A549 (cell line): Measurements from ENCODE around the gene NEK7. TPM values are rescaled to one million over a fixed set of nuclear protein-coding genes. Genes with fewer than 3 reads are reported as not detected.
A peak's percentile ranks its signal among the peaks of the same experiment; 100 is the strongest.

Experiments
- ATAC-seq, 2 experiments: fragments of 200-7000 bp in 1 of 2; fragments of >200 bp in 1 of 2; cut with Nextera tagmentation in 1 of 2; cut with Tn5 transposase in 1 of 2; 3 replicates each; pipeline versions ENCODE4 v1.8.0 to v1.9.1; 2018 to 2020; ENCODE audit warnings: mild to moderate bottlenecking in 1 of 2, moderate library complexity in 1 of 2
- CTCF ChIA-PET: fragments of 300-600 bp; sonication (Branson Sonifier 250); formaldehyde crosslinking; extraction: SDS; loops from one replicate; lab custom pipeline; 2021; ENCODE audit warnings: antibody characterized with exemption, inconsistent platforms; lab: Yijun Ruan, JAX
- POLR2A ChIA-PET: fragments of 350-600 bp; formaldehyde crosslinking; extraction: SDS; loops from one replicate; lab custom pipeline; 2021; ENCODE audit warnings: antibody characterized with exemption, inconsistent platforms; lab: Yijun Ruan, JAX
- DNase-seq, 2 experiments: peaks; one replicate each; pipeline versions ENCODE4 v3.0.0 to v3.0.0-alpha.2; 2011 to 2016; ENCODE audit warnings: low read depth in 1 of 2, low spot score in 1 of 2
- FAIRE-seq: peaks from 2 replicates; lab custom pipeline; 2011; peaks lifted over from hg19 to GRCh38; lab: Jason Lieb, UNC
- H3K27ac ChIP-seq, 2 experiments: fragments of >200 bp; sonication (Bioruptor Twin); formaldehyde crosslinking; 3 replicates each; pipeline ENCODE4 v1.5.1; 2016 to 2017
- H3K4me1 ChIP-seq: fragments of >200 bp; sonication (Bioruptor Twin); formaldehyde crosslinking; 3 replicates; pipeline ENCODE4 v1.6.1; 2016
- H3K4me2 ChIP-seq: fragments of >200 bp; sonication (Bioruptor Twin); formaldehyde crosslinking; 3 replicates; pipeline ENCODE4 v1.6.1; 2016
- H3K4me3 ChIP-seq: fragments of >200 bp; sonication (Bioruptor Twin); formaldehyde crosslinking; 3 replicates; pipeline ENCODE4 v1.5.1; 2016
- H3K9me3 ChIP-seq: fragments of >200 bp; sonication (Bioruptor Twin); formaldehyde crosslinking; 3 replicates; pipeline ENCODE4 v1.6.1; 2016
- CEBPB ChIP-seq, 2 experiments: fragments of >200 bp in 1 of 2; sonication (Bioruptor Twin) in 1 of 2; formaldehyde crosslinking in 1 of 2; IDR thresholded peaks; 2 replicates each; pipeline ENCODE4 v1.6.1; 2012 to 2016
- CTCF ChIP-seq: fragments of >200 bp; sonication (Bioruptor Twin); formaldehyde crosslinking; IDR thresholded peaks from 3 replicates; pipeline ENCODE4 v1.5.1; 2016
- EHF ChIP-seq: fragments of 250-450 bp; sonication (Bioruptor Pico); IDR thresholded peaks from 2 replicates; pipeline ENCODE4 v1.5.0; 2020; ENCODE audit warnings: mild to moderate bottlenecking
- FOSB ChIP-seq: fragments of 250-450 bp; sonication (Bioruptor Pico); IDR thresholded peaks from 2 replicates; pipeline ENCODE4 v1.5.0; 2020; ENCODE audit warnings: mild to moderate bottlenecking, moderate library complexity
- HEYL ChIP-seq: fragments of 250-450 bp; sonication (Bioruptor Pico); IDR thresholded peaks from 2 replicates; pipeline ENCODE4 v1.8.0; 2021; ENCODE audit warnings: mild to moderate bottlenecking, moderate library complexity
- HOXB5 ChIP-seq: fragments of 250-450 bp; sonication (Bioruptor Pico); IDR thresholded peaks from 2 replicates; pipeline ENCODE4 v1.5.0; 2020; ENCODE audit warnings: mild to moderate bottlenecking, moderate library complexity
- JUN ChIP-seq, 2 experiments: fragments of >200 bp; sonication (Bioruptor Twin); formaldehyde crosslinking; IDR thresholded peaks; 2 replicates in 1 of 2; 3 replicates in 1 of 2; pipeline ENCODE4 v1.6.1; 2016 to 2017
- KDM1A ChIP-seq: fragments of 200-600 bp; sonication (generic); IDR thresholded peaks from 2 replicates; pipeline ENCODE4 v1.6.1; 2016; ENCODE audit warnings: low read depth, mild to moderate bottlenecking
- KDM5A ChIP-seq: fragments of 200-600 bp; sonication (generic); IDR thresholded peaks from 2 replicates; pipeline ENCODE4 v1.6.1; 2016; ENCODE audit warnings: antibody characterized with exemption, mild to moderate bottlenecking
- MAFK ChIP-seq: fragments of 450-650 bp; IDR thresholded peaks from 2 replicates; pipeline ENCODE4 v1.6.1; 2014; ENCODE audit not compliant: partially characterized antibody
- MAZ ChIP-seq: fragments of 150-350 bp; IDR thresholded peaks from 2 replicates; pipeline ENCODE4 v1.6.1; 2014; ENCODE audit warnings: antibody characterized with exemption, low read depth, low read length, borderline replicate concordance
- PHF8 ChIP-seq: fragments of 200-600 bp; sonication (generic); IDR thresholded peaks from 2 replicates; pipeline ENCODE4 v1.6.1; 2016; ENCODE audit warnings: low read depth, mild to moderate bottlenecking, antibody characterized with exemption, moderate library complexity, borderline replicate concordance
- RNF2 ChIP-seq: fragments of 200-600 bp; sonication (generic); IDR thresholded peaks from 2 replicates; pipeline ENCODE4 v1.6.1; 2016; ENCODE audit warnings: low read depth, mild to moderate bottlenecking, antibody characterized with exemption, moderate library complexity, borderline replicate concordance
- SMC3 ChIP-seq: fragments of >200 bp; sonication (Bioruptor Twin); formaldehyde crosslinking; IDR thresholded peaks from 3 replicates; pipeline ENCODE4 v1.6.1; 2018; ENCODE audit warnings: inconsistent platforms
- USF2 ChIP-seq: fragments of 450-650 bp; IDR thresholded peaks from 2 replicates; pipeline ENCODE4 v1.6.1; 2014; ENCODE audit warnings: antibody characterized with exemption
- ZNF302 ChIP-seq: fragments of 250-450 bp; sonication (Bioruptor Pico); IDR thresholded peaks from 2 replicates; pipeline ENCODE4 v1.9.0; 2021; ENCODE audit warnings: inconsistent platforms, mild to moderate bottlenecking, moderate library complexity
- ZSCAN20 ChIP-seq: fragments of 250-450 bp; sonication (Bioruptor Pico); IDR thresholded peaks from 2 replicates; pipeline ENCODE4 v1.8.0; 2022; ENCODE audit warnings: mild to moderate bottlenecking, moderate library complexity
- WGBS: methylation state at CpG from one replicate; pipeline ENCODE4 v1.1.6; 2017; ENCODE audit errors: missing lambda C conversion rate; 5-methylcytosine and 5-hydroxymethylcytosine counted together
- polyA plus RNA-seq, 4 experiments: library from polyadenylated mRNA; depleted of rRNA in 3 of 4; stranded (reverse); fragments of >200 nt; fragmentation: RNase III in 1 of 4; extraction: RNeasy Plus Mini Kit Qiagen cat#74134 plus additional on column Dnase treatment in 1 of 4; gene quantifications; 2 replicates in 3 of 4; 3 replicates in 1 of 4; pipeline ENCODE4 v1.2.3, GENCODE V29; 2011 to 2017
- TF ChIP-seq, protein P1 (sequence below): fragments of 250-450 bp; sonication (Bioruptor Pico); IDR thresholded peaks from 2 replicates; pipeline ENCODE4 v1.5.0; 2020; ENCODE audit warnings: low read depth, mild to moderate bottlenecking, moderate library complexity
- TF ChIP-seq, protein P2 (sequence below): fragments of 200-600 bp; sonication (generic); IDR thresholded peaks from 2 replicates; pipeline ENCODE4 v1.6.1; 2016; ENCODE audit warnings: antibody characterized with exemption, mild to moderate bottlenecking, moderate library complexity

NEK7 gene
- polyA plus RNA-seq, 2 of the 4 experiments (the other 2 are of a cell fraction), result 15.9 to 62.9 TPM

GRCh38 chr1:198117267-198117666 is 39.5 kb upstream of the NEK7 start:
- FAIRE-seq (no peak), DNase-seq (no peak)
- H3K4me2 ChIP-seq, result no peak overlapping the region
- TF ChIP-seq PHF8, result no peak
- TF ChIP-seq HEYL (CRISPR knock-in tag), result no peak
- no peak for TF ChIP-seq ZNF302
- TF ChIP-seq CEBPB (IDR thresholded peaks at IDR 0.05), result no peak
- TF ChIP-seq MAFK, result no peak
- TF ChIP-seq MAZ, result no peak
- TF ChIP-seq RNF2, result no peak
- TF ChIP-seq USF2, result no peak
- no peak for TF ChIP-seq JUN (IDR thresholded peaks at IDR 0.05)
- no peak for TF ChIP-seq SMC3
- TF ChIP-seq ZSCAN20, result no peak
- TF ChIP-seq EHF (CRISPR knock-in tag), result no peak
- no peak for TF ChIP-seq KDM1A
- no peak for TF ChIP-seq CTCF
- no peak for TF ChIP-seq FOSB (CRISPR knock-in tag)
- TF ChIP-seq KDM5A, result no peak
- no peak for TF ChIP-seq HOXB5 (CRISPR knock-in tag)
- TF ChIP-seq, all 56 proteins: peak for 0
- ChIA-PET POLR2A (no interaction called here), CTCF (interaction anchor here (1.2 kb wide), 2 partner anchors 16 to 350 kb away, joined by 3 read pairs; no protein-coding TSS in a partner anchor)
- no peak overlapping the region for H3K4me3 ChIP-seq
- 0 out of 6 replicates have a peak overlapping the region, but pooled peaks of 1 of the 2 experiments have one; percentile 28 for H3K27ac ChIP-seq
- WGBS, result 75% methylated on average over 1 of the region's 1 CpG
- no peak for ATAC-seq
- no peaks in the 10 kb centered on the region for H3K9me3 ChIP-seq
- peaks cover 31% of the 10 kb centered on the region for H3K4me1 ChIP-seq

DNA sequence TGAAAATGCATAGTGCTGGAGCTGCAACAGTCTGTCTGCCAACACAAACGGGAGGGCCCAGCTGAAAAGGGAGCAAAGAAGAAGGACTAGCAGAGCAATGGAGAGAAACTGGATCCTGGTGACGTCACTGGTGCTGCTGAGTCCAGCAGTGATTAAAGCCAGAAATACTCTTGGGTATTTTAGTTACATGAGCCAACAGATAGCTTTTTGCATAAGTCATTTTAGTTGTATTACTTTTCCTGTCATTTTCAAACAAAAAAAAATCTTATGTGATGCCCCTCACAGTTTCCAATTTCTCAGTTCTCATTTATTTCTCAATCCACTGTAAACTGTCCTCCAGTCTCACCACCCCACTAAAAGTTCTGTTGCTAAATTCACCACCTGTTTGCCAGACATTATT is 38.7 kb upstream of the NEK7 start:
- peaks cover 39% of the 10 kb centered on the region for H3K4me1 ChIP-seq
- DNase-seq (peak in 1 of 2 experiments; percentile 29), FAIRE-seq (no peak), ATAC-seq (0 out of 6 replicates have a peak, but pooled peaks of 1 of the 2 experiments have one; percentile 7)
- ChIA-PET CTCF (interaction anchor here (1.2 kb wide), 1 partner anchor 349 kb away, joined by 3 read pairs; no protein-coding TSS in a partner anchor), POLR2A (no interaction called here)
- no peak overlapping the region for H3K4me3 ChIP-seq
- TF ChIP-seq HEYL (CRISPR knock-in tag), result no peak
- TF ChIP-seq, protein P1, sequence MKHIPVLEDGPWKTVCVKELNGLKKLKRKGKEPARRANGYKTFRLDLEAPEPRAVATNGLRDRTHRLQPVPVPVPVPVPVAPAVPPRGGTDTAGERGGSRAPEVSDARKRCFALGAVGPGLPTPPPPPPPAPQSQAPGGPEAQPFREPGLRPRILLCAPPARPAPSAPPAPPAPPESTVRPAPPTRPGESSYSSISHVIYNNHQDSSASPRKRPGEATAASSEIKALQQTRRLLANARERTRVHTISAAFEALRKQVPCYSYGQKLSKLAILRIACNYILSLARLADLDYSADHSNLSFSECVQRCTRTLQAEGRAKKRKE (CRISPR knock-in tag), result no peak
- TF ChIP-seq, protein P2, sequence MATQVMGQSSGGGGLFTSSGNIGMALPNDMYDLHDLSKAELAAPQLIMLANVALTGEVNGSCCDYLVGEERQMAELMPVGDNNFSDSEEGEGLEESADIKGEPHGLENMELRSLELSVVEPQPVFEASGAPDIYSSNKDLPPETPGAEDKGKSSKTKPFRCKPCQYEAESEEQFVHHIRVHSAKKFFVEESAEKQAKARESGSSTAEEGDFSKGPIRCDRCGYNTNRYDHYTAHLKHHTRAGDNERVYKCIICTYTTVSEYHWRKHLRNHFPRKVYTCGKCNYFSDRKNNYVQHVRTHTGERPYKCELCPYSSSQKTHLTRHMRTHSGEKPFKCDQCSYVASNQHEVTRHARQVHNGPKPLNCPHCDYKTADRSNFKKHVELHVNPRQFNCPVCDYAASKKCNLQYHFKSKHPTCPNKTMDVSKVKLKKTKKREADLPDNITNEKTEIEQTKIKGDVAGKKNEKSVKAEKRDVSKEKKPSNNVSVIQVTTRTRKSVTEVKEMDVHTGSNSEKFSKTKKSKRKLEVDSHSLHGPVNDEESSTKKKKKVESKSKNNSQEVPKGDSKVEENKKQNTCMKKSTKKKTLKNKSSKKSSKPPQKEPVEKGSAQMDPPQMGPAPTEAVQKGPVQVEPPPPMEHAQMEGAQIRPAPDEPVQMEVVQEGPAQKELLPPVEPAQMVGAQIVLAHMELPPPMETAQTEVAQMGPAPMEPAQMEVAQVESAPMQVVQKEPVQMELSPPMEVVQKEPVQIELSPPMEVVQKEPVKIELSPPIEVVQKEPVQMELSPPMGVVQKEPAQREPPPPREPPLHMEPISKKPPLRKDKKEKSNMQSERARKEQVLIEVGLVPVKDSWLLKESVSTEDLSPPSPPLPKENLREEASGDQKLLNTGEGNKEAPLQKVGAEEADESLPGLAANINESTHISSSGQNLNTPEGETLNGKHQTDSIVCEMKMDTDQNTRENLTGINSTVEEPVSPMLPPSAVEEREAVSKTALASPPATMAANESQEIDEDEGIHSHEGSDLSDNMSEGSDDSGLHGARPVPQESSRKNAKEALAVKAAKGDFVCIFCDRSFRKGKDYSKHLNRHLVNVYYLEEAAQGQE, result no peak
- TF ChIP-seq, all 56 proteins: peak for 0
- Histone ChIP-seq H3K27ac (peak overlapping the region in 1 of 2 experiments; percentile 54; a peak in 3 of 6 replicates), H3K9me3 (no peaks in the 10 kb centered on the region), H3K4me2 (peak overlapping the region; percentile 18; the same call in 1 of the 3 replicates)
- 35% methylated on average over 2 of the region's 2 CpGs for WGBS
